ENCODE results near the gene TRIM38. TPM values are rescaled to one million over a fixed set of nuclear protein-coding genes. Genes with fewer than 3 reads are reported as not detected.

Gene TRIM38
- total RNA-seq, 1 experiment from 2014 or later, result 0.70 TPM

DNA sequence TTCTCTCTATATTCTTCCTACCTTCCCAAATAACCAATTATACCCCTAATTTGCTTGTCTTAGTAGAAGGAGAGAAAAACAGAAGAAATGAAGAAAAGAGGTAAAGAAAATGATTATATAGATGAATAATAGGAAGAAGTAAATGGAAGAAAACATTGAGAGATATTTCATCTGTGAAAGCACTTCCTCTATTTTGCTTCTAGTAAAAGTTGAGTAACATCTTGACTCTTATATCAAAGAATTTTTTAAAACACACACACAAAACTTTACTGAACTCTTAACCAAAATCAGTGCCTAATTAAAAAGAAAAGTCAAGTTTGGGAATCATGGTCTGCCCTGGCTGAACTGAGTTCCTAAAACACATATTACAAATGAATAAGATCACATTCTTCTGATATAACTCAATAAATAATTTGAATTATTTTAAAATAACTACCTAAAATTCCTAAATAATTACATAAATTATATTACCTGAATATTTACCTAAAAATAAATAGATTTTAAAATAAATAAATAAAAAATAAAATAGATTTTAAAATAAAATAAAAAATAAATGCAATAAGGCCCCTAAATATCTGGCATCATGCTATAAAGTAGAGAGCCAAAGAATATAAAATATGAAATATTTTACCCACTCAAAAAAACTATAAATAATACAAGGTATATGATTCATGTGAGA, 40.9 kb upstream of the TRIM38 start:
- Histone ChIP-seq H3K4me3 (ENCODE audit: low read depth, low read length) (no peak overlapping the region), H3K36me3 (ENCODE audit: control insufficient read depth, insufficient read depth, low read length) (no peaks in the 10 kb centered on the region), H3K27me3 (replicated peaks; ENCODE audit: control insufficient read depth, insufficient read depth, low read length) (no peaks in the 10 kb centered on the region), H3K9me3 (no peaks in the 10 kb centered on the region), H3K4me1 (no peaks in the 10 kb centered on the region)
- no peak overlapping the region for H3K4me3 Mint-ChIP-seq (ENCODE audit: unreplicated experiment)
- BruUV-seq (replicated peaks), result no TSS peak
- intact Hi-C loops (cut with micrococcal nuclease; ENCODE audit: unreplicated experiment), result no loop called here
- ChIA-PET POLR2A (no interaction called here), CTCF (no interaction called here)
- no peaks in the 10 kb centered on the region for H3K9me3 Mint-ChIP-seq (ENCODE audit: unreplicated experiment)
- no peak for DNase-seq
- H3K27ac Mint-ChIP-seq (ENCODE audit: unreplicated experiment), result no peak overlapping the region
- TF ChIP-seq CTCF (IDR thresholded peaks at IDR 0.05; ENCODE audit: insufficient read depth in 1 of 2, low read depth in 1 of 2, low read length in 1 of 2, severe bottlenecking in 1 of 2, unreplicated experiment in 1 of 2), result no peak
- no peaks in the 10 kb centered on the region for H3K36me3 Mint-ChIP-seq (ENCODE audit: insufficient read depth, unreplicated experiment)
- H3K4me1 Mint-ChIP-seq (ENCODE audit: low read depth, unreplicated experiment), result no peaks in the 10 kb centered on the region
- H3K27me3 Mint-ChIP-seq (ENCODE audit: insufficient read depth, unreplicated experiment), result no peaks in the 10 kb centered on the region

DNA sequence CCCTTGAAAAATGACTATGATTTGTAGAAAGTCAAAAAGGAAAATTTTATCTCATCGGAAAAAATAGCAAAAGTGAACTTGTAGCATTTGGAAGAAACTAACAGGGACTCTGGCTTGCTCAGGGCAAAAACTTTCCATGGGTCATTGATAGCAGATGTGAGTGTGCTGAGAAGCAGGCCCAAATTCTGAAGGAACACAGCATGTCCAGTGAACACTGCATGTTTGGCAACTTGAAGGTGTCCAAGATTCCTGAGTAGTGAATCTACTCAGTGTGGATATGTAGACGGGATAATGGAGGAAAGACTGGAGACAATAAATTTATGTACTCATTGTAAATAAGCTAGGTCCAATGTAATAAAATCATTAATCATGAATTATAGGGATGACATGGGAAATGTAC, 40.3 kb upstream of the TRIM38 start:
- Mint-ChIP-seq H3K9me3 (ENCODE audit: unreplicated experiment) (no peaks in the 10 kb centered on the region), H3K4me1 (ENCODE audit: low read depth, unreplicated experiment) (no peaks in the 10 kb centered on the region), H3K27ac (ENCODE audit: unreplicated experiment) (no peak overlapping the region), H3K4me3 (ENCODE audit: unreplicated experiment) (no peak overlapping the region), H3K36me3 (ENCODE audit: insufficient read depth, unreplicated experiment) (no peaks in the 10 kb centered on the region), H3K27me3 (ENCODE audit: insufficient read depth, unreplicated experiment) (no peaks in the 10 kb centered on the region)
- ChIA-PET POLR2A (no interaction called here), CTCF (no interaction called here)
- DNase-seq, result no peak
- Histone ChIP-seq H3K4me1 (no peaks in the 10 kb centered on the region), H3K36me3 (ENCODE audit: control insufficient read depth, insufficient read depth, low read length) (no peaks in the 10 kb centered on the region), H3K9me3 (no peaks in the 10 kb centered on the region), H3K4me3 (ENCODE audit: low read depth, low read length) (no peak overlapping the region), H3K27me3 (replicated peaks; ENCODE audit: control insufficient read depth, insufficient read depth, low read length) (no peaks in the 10 kb centered on the region)
- no TSS peak for BruUV-seq (replicated peaks)
- intact Hi-C loops (cut with micrococcal nuclease; ENCODE audit: unreplicated experiment), result no loop called here
- TF ChIP-seq CTCF (IDR thresholded peaks at IDR 0.05; ENCODE audit: insufficient read depth in 1 of 2, low read depth in 1 of 2, low read length in 1 of 2, severe bottlenecking in 1 of 2, unreplicated experiment in 1 of 2), result no peak

DNA sequence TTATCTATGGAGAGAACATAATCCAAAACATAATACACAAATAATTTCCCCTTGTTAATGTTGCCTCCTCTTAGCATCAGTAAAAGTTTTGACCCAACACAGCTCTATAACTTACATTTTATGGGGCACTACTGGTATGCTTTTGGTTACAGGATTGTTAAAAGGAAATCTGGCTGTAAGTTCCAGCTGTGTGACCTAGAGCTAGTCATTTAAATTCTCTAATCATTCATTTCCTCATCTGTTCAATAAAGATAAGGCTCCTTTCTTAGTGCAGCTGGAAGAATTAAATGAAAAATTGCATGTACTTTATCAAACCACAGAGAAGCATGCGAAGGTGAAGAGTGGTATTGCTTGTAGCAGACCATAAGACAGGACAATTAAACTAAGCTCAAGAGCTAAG, 36.7 kb upstream of the TRIM38 start:
- no TSS peak for BruUV-seq (replicated peaks)
- intact Hi-C loops (cut with micrococcal nuclease; ENCODE audit: unreplicated experiment), result no loop called here
- H3K27ac Mint-ChIP-seq (ENCODE audit: unreplicated experiment), result no peak overlapping the region
- H3K4me3 ChIP-seq (ENCODE audit: low read depth, low read length), result no peak overlapping the region
- H3K27me3 Mint-ChIP-seq (ENCODE audit: insufficient read depth, unreplicated experiment), result no peaks in the 10 kb centered on the region
- DNase-seq, result no peak
- H3K4me1 Mint-ChIP-seq (ENCODE audit: low read depth, unreplicated experiment), result peaks cover 1% of the 10 kb centered on the region
- no peaks in the 10 kb centered on the region for H3K9me3 ChIP-seq
- no peaks in the 10 kb centered on the region for H3K9me3 Mint-ChIP-seq (ENCODE audit: unreplicated experiment)
- POLR2A ChIA-PET, result no interaction called here
- H3K36me3 Mint-ChIP-seq (ENCODE audit: insufficient read depth, unreplicated experiment), result no peaks in the 10 kb centered on the region
- no peaks in the 10 kb centered on the region for H3K27me3 ChIP-seq (replicated peaks; ENCODE audit: control insufficient read depth, insufficient read depth, low read length)
- CTCF ChIA-PET, result interaction anchor here (0.5 kb wide), 1 partner anchor 208 kb away, joined by 3 read pairs; no protein-coding TSS in a partner anchor
- TF ChIP-seq CTCF (IDR thresholded peaks at IDR 0.05; ENCODE audit: insufficient read depth in 1 of 2, low read depth in 1 of 2, low read length in 1 of 2, severe bottlenecking in 1 of 2, unreplicated experiment in 1 of 2), result no peak
- H3K36me3 ChIP-seq (ENCODE audit: control insufficient read depth, insufficient read depth, low read length), result no peaks in the 10 kb centered on the region
- H3K4me3 Mint-ChIP-seq (ENCODE audit: unreplicated experiment), result no peak overlapping the region
- peaks cover 11% of the 10 kb centered on the region for H3K4me1 ChIP-seq
